ENCODE data around the gene ZDHHC8. TPM values are rescaled to one million over a fixed set of nuclear protein-coding genes. Genes with fewer than 3 reads are reported as not detected.

ZDHHC8 gene
- total and polyA plus RNA-seq, 2 donors (not counting 1 experiment from before 2014, with no cell fraction given), result 94.4 to 96.9 TPM

DNA sequence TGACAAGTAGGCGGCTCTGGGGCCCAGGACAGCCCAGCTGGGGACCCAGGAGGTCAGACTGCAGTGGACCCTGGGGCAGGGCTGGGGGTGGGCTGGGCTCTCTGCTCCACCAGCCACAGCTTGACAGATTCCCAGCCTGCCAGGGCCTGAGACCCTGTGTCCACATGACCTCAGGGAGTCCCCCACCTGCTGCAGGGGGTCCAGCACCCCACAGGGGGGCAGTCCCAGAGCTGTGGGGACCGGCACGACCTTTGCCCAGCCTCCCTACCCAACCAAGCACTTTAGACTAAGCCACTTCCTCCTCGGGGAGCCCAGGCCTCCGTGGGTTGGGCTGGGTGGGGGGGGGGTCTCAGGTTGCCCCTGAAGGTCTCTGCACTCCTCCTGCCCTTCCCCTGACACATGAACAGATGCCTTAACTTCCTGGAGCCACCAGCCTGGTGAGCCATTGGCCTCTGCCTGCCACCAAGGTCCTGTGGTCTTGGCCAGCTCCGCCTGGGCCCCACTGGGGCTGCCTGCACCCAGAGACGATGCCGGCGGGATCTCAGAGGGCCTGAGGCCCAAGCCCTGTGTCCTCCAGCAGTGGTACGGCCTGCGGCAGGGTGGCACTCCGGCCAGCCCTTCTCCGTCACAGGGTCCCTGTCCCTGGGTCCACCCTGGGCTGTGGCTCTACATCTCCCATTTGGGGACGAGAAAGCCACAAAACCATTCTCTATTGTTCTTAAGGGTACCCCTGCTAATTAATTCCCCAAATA lies 15.8 kb downstream of the ZDHHC8 start:
- TF ChIP-seq, protein P1, sequence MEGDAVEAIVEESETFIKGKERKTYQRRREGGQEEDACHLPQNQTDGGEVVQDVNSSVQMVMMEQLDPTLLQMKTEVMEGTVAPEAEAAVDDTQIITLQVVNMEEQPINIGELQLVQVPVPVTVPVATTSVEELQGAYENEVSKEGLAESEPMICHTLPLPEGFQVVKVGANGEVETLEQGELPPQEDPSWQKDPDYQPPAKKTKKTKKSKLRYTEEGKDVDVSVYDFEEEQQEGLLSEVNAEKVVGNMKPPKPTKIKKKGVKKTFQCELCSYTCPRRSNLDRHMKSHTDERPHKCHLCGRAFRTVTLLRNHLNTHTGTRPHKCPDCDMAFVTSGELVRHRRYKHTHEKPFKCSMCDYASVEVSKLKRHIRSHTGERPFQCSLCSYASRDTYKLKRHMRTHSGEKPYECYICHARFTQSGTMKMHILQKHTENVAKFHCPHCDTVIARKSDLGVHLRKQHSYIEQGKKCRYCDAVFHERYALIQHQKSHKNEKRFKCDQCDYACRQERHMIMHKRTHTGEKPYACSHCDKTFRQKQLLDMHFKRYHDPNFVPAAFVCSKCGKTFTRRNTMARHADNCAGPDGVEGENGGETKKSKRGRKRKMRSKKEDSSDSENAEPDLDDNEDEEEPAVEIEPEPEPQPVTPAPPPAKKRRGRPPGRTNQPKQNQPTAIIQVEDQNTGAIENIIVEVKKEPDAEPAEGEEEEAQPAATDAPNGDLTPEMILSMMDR (IDR thresholded peaks at IDR 0.05), result no peak
- TF ChIP-seq EZH2 (IDR thresholded peaks at IDR 0.05; ENCODE audit: borderline replicate concordance, insufficient read depth, low read depth, low read length, poor library complexity, severe bottlenecking), result no peak
- DNase-seq (no peak), ATAC-seq (ENCODE audit: low read depth) (no peak)
- H3K79me2 ChIP-seq (ENCODE audit: control insufficient read depth, insufficient read depth, low read length), result no peaks in the 10 kb centered on the region
- H3K27ac Mint-ChIP-seq, result no peak overlapping the region
- no peak overlapping the region for H3K4me3 ChIP-seq (ENCODE audit: control extremely low read depth in 1 of 5, extremely low read depth in 1 of 5, insufficient read depth in 1 of 5, low read depth in 2 of 5, low read length in 4 of 5)
- H4K20me1 ChIP-seq (ENCODE audit: control insufficient read depth, insufficient read depth, low read length, poor library complexity, severe bottlenecking), result no peaks in the 10 kb centered on the region
- H3K4me1 ChIP-seq (ENCODE audit: control insufficient read depth in 2 of 2, insufficient read depth in 2 of 2, low read length in 2 of 2), result peaks cover 0 to 3% of the 10 kb centered on the region in 2 donors
- H3K27ac ChIP-seq (ENCODE audit: low read length in 2 of 2), result no peak overlapping the region
- H3K4me2 ChIP-seq (replicated peaks; ENCODE audit: low read depth, low read length, poor library complexity, severe bottlenecking), result no peak overlapping the region
- no peaks in the 10 kb centered on the region for H3K9me3 Mint-ChIP-seq (ENCODE audit: insufficient read depth)
- POLR2A ChIA-PET, result no interaction called here
- H3K27me3 ChIP-seq (replicated peaks in 1 of 4; ENCODE audit: control extremely low read depth in 1 of 4, control insufficient read depth in 3 of 4, insufficient read depth in 4 of 4, low read length in 3 of 4), result no peaks in the 10 kb centered on the region
- no peaks in the 10 kb centered on the region for H3K27me3 Mint-ChIP-seq
- peaks cover 4% of the 10 kb centered on the region for H3K4me1 Mint-ChIP-seq
- no peak overlapping the region for H3K4me3 Mint-ChIP-seq
- H3K9ac ChIP-seq (ENCODE audit: low read length), result no peak overlapping the region
- H3K36me3 ChIP-seq (replicated peaks in 1 of 2; ENCODE audit: control extremely low read depth in 1 of 2, control insufficient read depth in 1 of 2, extremely low read depth in 1 of 2, insufficient read depth in 2 of 2, low read length in 1 of 2), result no peaks in the 10 kb centered on the region
- WGBS (ENCODE audit: insufficient coverage), result 68% methylated on average over 10 of the region's 14 CpGs
- intact Hi-C loops (cut with micrococcal nuclease), result no loop called here
- no peaks in the 10 kb centered on the region for H3K9me3 ChIP-seq (ENCODE audit: control extremely low read depth in 1 of 3, control insufficient read depth in 2 of 3, insufficient read depth in 1 of 3, low read length in 2 of 3)
- no peak overlapping the region for H2AFZ ChIP-seq (ENCODE audit: insufficient read depth, low read depth, low read length, poor library complexity, severe bottlenecking)
- CTCF ChIA-PET, result interaction anchor here (2.3 kb wide), 1 partner anchor 10 kb away, joined by 6 read pairs; no protein-coding TSS in a partner anchor

DNA sequence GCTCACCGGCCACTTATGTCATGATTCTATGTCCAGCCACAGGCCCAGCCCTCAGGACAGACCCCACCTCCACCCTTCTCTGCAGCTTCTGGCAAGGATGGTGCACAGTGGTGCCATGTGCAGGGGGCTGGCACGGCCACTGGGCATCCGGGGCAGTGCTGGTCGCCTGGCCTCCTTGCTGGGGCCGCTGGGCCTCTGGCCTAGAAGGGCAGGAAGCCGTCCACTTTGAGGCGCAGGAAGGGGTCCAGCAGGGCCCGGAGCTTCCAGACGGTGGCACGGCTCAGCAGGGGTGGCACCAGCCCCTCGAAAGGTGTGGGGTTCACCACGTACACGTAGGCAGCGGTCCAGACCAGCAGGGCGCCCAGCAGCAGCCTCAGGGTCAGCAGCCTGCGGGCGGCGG lies 16.8 kb downstream of the ZDHHC8 start:
- ATAC-seq (ENCODE audit: low read depth) (no peak), DNase-seq (no peak)
- no peak overlapping the region for H3K27ac Mint-ChIP-seq
- Histone ChIP-seq H3K4me2 (replicated peaks; ENCODE audit: low read depth, low read length, poor library complexity, severe bottlenecking) (no peak overlapping the region), H2AFZ (ENCODE audit: insufficient read depth, low read depth, low read length, poor library complexity, severe bottlenecking) (no peak overlapping the region), H3K79me2 (ENCODE audit: control insufficient read depth, insufficient read depth, low read length) (no peaks in the 10 kb centered on the region), H3K27ac (ENCODE audit: low read length in 2 of 2) (no peak overlapping the region), H3K4me1 (ENCODE audit: control insufficient read depth in 2 of 2, insufficient read depth in 2 of 2, low read length in 2 of 2) (peaks cover 0 to 3% of the 10 kb centered on the region in 2 donors), H3K9me3 (ENCODE audit: control extremely low read depth in 1 of 3, control insufficient read depth in 2 of 3, insufficient read depth in 1 of 3, low read length in 2 of 3) (no peaks in the 10 kb centered on the region), H3K27me3 (replicated peaks in 1 of 4; ENCODE audit: control extremely low read depth in 1 of 4, control insufficient read depth in 3 of 4, insufficient read depth in 4 of 4, low read length in 3 of 4) (no peaks in the 10 kb centered on the region), H3K9ac (ENCODE audit: low read length) (no peak overlapping the region), H4K20me1 (ENCODE audit: control insufficient read depth, insufficient read depth, low read length, poor library complexity, severe bottlenecking) (no peaks in the 10 kb centered on the region), H3K4me3 (ENCODE audit: control extremely low read depth in 1 of 5, extremely low read depth in 1 of 5, insufficient read depth in 1 of 5, low read depth in 2 of 5, low read length in 4 of 5) (no peak overlapping the region), H3K36me3 (replicated peaks in 1 of 2; ENCODE audit: control extremely low read depth in 1 of 2, control insufficient read depth in 1 of 2, extremely low read depth in 1 of 2, insufficient read depth in 2 of 2, low read length in 1 of 2) (no peaks in the 10 kb centered on the region)
- no peaks in the 10 kb centered on the region for H3K27me3 Mint-ChIP-seq
- ChIA-PET POLR2A (no interaction called here), CTCF (no interaction called here)
- H3K9me3 Mint-ChIP-seq (ENCODE audit: insufficient read depth), result no peaks in the 10 kb centered on the region
- no peak overlapping the region for H3K4me3 Mint-ChIP-seq
- 94% methylated on average over 17 of the region's 18 CpGs for WGBS (ENCODE audit: insufficient coverage)
- TF ChIP-seq, protein P1 (IDR thresholded peaks at IDR 0.05), result no peak
- TF ChIP-seq EZH2 (IDR thresholded peaks at IDR 0.05; ENCODE audit: borderline replicate concordance, insufficient read depth, low read depth, low read length, poor library complexity, severe bottlenecking), result no peak
- H3K4me1 Mint-ChIP-seq, result peaks cover 4% of the 10 kb centered on the region
- intact Hi-C loops (cut with micrococcal nuclease), result no loop called here

Data from B cell (primary cell).